HCT116 (cell line): Measurements from ENCODE around the gene HRH4. TPM values are rescaled to one million over a fixed set of nuclear protein-coding genes. Genes with fewer than 3 reads are reported as not detected.

ENCODE experiments used
- ATAC-seq: fragments of 200-7000 bp; cut with Tn5 transposase; 2 replicates; pipeline ENCODE4 v1.9.1; 2020; ENCODE audit warnings: mild to moderate bottlenecking, moderate library complexity
- BruUV-seq: library from RNA; stranded (reverse); fragments of 400-500 nt; replicated peaks from 2 replicates; lab custom pipeline; 2021; lab: Mats Ljungman, UMichigan
- CTCF ChIA-PET: fragments of 300-600 bp; sonication (Branson Sonifier 250); formaldehyde crosslinking; loops from one replicate; lab custom pipeline; 2021; ENCODE audit warnings: antibody characterized with exemption; lab: Charles Lee
- POLR2A ChIA-PET: fragments of 300-600, 350-600 bp; sonication (Branson Sonifier 250); formaldehyde crosslinking; loops from one replicate; lab custom pipeline; 2021; ENCODE audit warnings: antibody characterized with exemption; lab: Charles Lee
- RAD21 ChIA-PET, 2 experiments: fragments of 300-600 bp; sonication (Branson Sonifier 250); formaldehyde crosslinking; loops; one replicate each; lab custom pipeline; 2023; ENCODE audit warnings: low total read pairs in 2 of 2; ENCODE audit not compliant: uncharacterized antibody in 2 of 2, unreplicated experiment in 2 of 2, low non-redundant PET in 1 of 2; lab: Charles Lee
- DNase-seq: peaks from one replicate; pipeline ENCODE4 v3.0.0-alpha.2; 2010; ENCODE audit warnings: low read depth, low spot score
- H2AFZ ChIP-seq: fragments of 200-600 bp; shearing (Covaris generic), sonication (generic); 2 replicates; pipeline ENCODE4 v1.6.1; 2017; ENCODE audit warnings: low read depth, mixed run types, mixed read lengths, antibody characterized with exemption, low read length; ENCODE audit not compliant: poor library complexity, severe bottlenecking
- H3K27ac ChIP-seq: 2 replicates; pipeline ENCODE4 v1.5.1; 2012; ENCODE audit warnings: low read depth, low read length
- H3K27me3 ChIP-seq: fragments of 200-600 bp; sonication (generic); 2 replicates; pipeline ENCODE4 v1.6.1; 2016; ENCODE audit warnings: mixed run types, low read length, mixed read lengths; ENCODE audit not compliant: insufficient read depth
- H3K36me3 ChIP-seq, 2 experiments: fragments of 200-500 bp in 1 of 2; fragments of 200-600 bp in 1 of 2; sonication (Bioruptor generic) in 1 of 2; sonication (generic) in 1 of 2; 2 replicates each; pipeline versions ENCODE4 v1.5.1 to v1.6.1; 2014 to 2016; ENCODE audit warnings: low read length in 2 of 2, inconsistent platforms in 1 of 2, mixed read lengths in 1 of 2, mixed run types in 1 of 2; ENCODE audit not compliant: insufficient read depth in 2 of 2, control insufficient read depth in 1 of 2
- H3K4me1 ChIP-seq, 2 experiments: fragments of 200-600 bp in 1 of 2; sonication (generic) in 1 of 2; 2 replicates each; pipeline versions ENCODE4 v1.5.1 to v1.6.1; 2012 to 2017; ENCODE audit warnings: low read length in 2 of 2, inconsistent platforms in 1 of 2, mild to moderate bottlenecking in 1 of 2, mixed read lengths in 1 of 2, mixed run types in 1 of 2, moderate library complexity in 1 of 2; ENCODE audit not compliant: insufficient read depth in 2 of 2, control insufficient read depth in 1 of 2
- H3K4me2 ChIP-seq: fragments of 200-600 bp; sonication (generic); 2 replicates; pipeline ENCODE4 v1.6.1; 2017; ENCODE audit warnings: mixed run types, low read length, mixed read lengths
- H3K4me3 ChIP-seq, 2 experiments: fragments of 200-600 bp in 1 of 2; sonication (generic) in 1 of 2; replicated peaks in 1 of 2; 2 replicates each; pipeline ENCODE4 v1.5.1; 2011 to 2016; ENCODE audit warnings: low read length in 2 of 2, control low read depth in 1 of 2, low read depth in 1 of 2, mild to moderate bottlenecking in 1 of 2, mixed read lengths in 1 of 2, mixed run types in 1 of 2
- H3K79me2 ChIP-seq: fragments of 200-600 bp; sonication (generic); 2 replicates; pipeline ENCODE4 v1.6.1; 2017; ENCODE audit warnings: mild to moderate bottlenecking, mixed run types, low read length, moderate library complexity, mixed read lengths; ENCODE audit not compliant: insufficient read depth
- H3K9ac ChIP-seq: fragments of 200-600 bp; sonication (generic); 2 replicates; pipeline ENCODE4 v1.6.1; 2016; ENCODE audit warnings: low read length, mixed read lengths
- H3K9me2 ChIP-seq: fragments of 200-600 bp; sonication (generic), shearing (Covaris generic); 2 replicates; pipeline ENCODE4 v1.6.1; 2017; ENCODE audit warnings: mixed run types, mild to moderate bottlenecking, moderate library complexity; ENCODE audit not compliant: insufficient read depth
- H3K9me3 ChIP-seq, 2 experiments: fragments of 200-500 bp in 1 of 2; fragments of 200-600 bp in 1 of 2; sonication (Bioruptor generic) in 1 of 2; sonication (generic) in 1 of 2; 2 replicates each; pipeline ENCODE4 v1.6.1; 2014 to 2017; ENCODE audit warnings: low read length in 2 of 2, mixed read lengths in 2 of 2, inconsistent platforms in 1 of 2, low read depth in 1 of 2, mild to moderate bottlenecking in 1 of 2, mixed run types in 1 of 2, moderate library complexity in 1 of 2; ENCODE audit not compliant: control insufficient read depth in 1 of 2, insufficient read depth in 1 of 2
- H4K20me1 ChIP-seq: fragments of 200-600 bp; sonication (generic), shearing (Covaris generic); 2 replicates; pipeline ENCODE4 v1.6.1; 2017; ENCODE audit warnings: mixed run types, mild to moderate bottlenecking, moderate library complexity; ENCODE audit not compliant: insufficient read depth
- CBX3 ChIP-seq: IDR thresholded peaks from 2 replicates; pipeline ENCODE4 v1.6.1; 2012; ENCODE audit warnings: low read depth
- EGR1 ChIP-seq: IDR thresholded peaks from 2 replicates; pipeline ENCODE4 v1.6.1; 2012; ENCODE audit warnings: low read depth
- ELF1 ChIP-seq: IDR thresholded peaks from 2 replicates; pipeline ENCODE4 v1.6.1; 2012; ENCODE audit warnings: low read depth, borderline replicate concordance
- EZH2 ChIP-seq: fragments of 200-600 bp; sonication (generic); IDR thresholded peaks from 2 replicates; pipeline ENCODE4 v1.6.1; 2017; ENCODE audit warnings: antibody characterized with exemption, mixed run types
- EZH2phosphoT487 ChIP-seq: fragments of 200-600 bp; IDR thresholded peaks from 2 replicates; pipeline ENCODE4 v1.6.1; 2018; ENCODE audit warnings: antibody characterized with exemption, borderline replicate concordance
- FOSL1 ChIP-seq: IDR thresholded peaks from 2 replicates; pipeline ENCODE4 v1.6.1; 2012; ENCODE audit warnings: low read depth
- JUND ChIP-seq: IDR thresholded peaks from 2 replicates; pipeline ENCODE4 v1.6.1; 2012
- POLR2AphosphoS5 ChIP-seq: IDR thresholded peaks from 2 replicates; pipeline ENCODE4 v1.6.1; 2011; ENCODE audit warnings: mild to moderate bottlenecking, low read depth, low read length, moderate library complexity
- RAD21 ChIP-seq: IDR thresholded peaks from 2 replicates; pipeline ENCODE4 v1.6.1; 2012; ENCODE audit warnings: low read depth, mild to moderate bottlenecking
- REST ChIP-seq: IDR thresholded peaks from 2 replicates; pipeline ENCODE4 v1.6.1; 2012; ENCODE audit warnings: low read depth
- SP1 ChIP-seq: IDR thresholded peaks from 2 replicates; pipeline ENCODE4 v1.6.1; 2012; ENCODE audit warnings: low read depth
- TCF7L2 ChIP-seq: IDR thresholded peaks from 2 replicates; pipeline ENCODE4 v1.7.0; 2011; ENCODE audit warnings: borderline replicate concordance, inconsistent platforms; ENCODE audit not compliant: insufficient read depth, insufficient read length; ENCODE audit errors: extremely low read depth
- YY1 ChIP-seq: IDR thresholded peaks from 2 replicates; pipeline ENCODE4 v1.6.1; 2011; ENCODE audit warnings: low read length, low read depth, moderate library complexity, mild to moderate bottlenecking; ENCODE audit not compliant: insufficient replicate concordance; ENCODE audit errors: extremely low read depth
- ZBTB33 ChIP-seq: IDR thresholded peaks from 2 replicates; pipeline ENCODE4 v1.6.1; 2011; ENCODE audit warnings: mild to moderate bottlenecking, low read length, moderate library complexity; ENCODE audit not compliant: insufficient replicate concordance; ENCODE audit errors: extremely low read depth
- ZFX ChIP-seq: fragments of 450-650 bp; IDR thresholded peaks from 2 replicates; pipeline ENCODE4 v1.6.1; 2017
- ZNF274 ChIP-seq: fragments of 200-500 bp; sonication (Bioruptor generic); IDR thresholded peaks from 2 replicates; pipeline ENCODE4 v1.6.1; 2014; ENCODE audit warnings: mild to moderate bottlenecking, low read depth, low read length, inconsistent platforms
- intact Hi-C: fragments of 100-400 bp; cut with micrococcal nuclease; formaldehyde crosslinking; loops from 2 replicates; pipeline ENCODE4 v1.10.0; 2022
- total RNA-seq: library from RNA; stranded (reverse); gene quantifications from one replicate; pipeline ENCODE4 v1.2.1, GENCODE V29; 2021; ENCODE audit not compliant: unreplicated experiment

Gene HRH4
- total RNA-seq, 1 experiment from 2014 or later = not detected

GRCh38 chr18:24417480-24417879, 43.0 kb upstream of the HRH4 start:
- ChIA-PET CTCF (interaction anchor here (1.2 kb wide), 1 partner anchor 58 kb away, joined by 3 read pairs; no protein-coding TSS in a partner anchor), POLR2A (interaction anchor here (1.8 kb wide), 1 partner anchor 9 kb away, joined by 5 read pairs; the partner anchor contains the start of gene IMPACT), RAD21 (no interaction called here)
- no peaks in the 10 kb centered on the region for H4K20me1 ChIP-seq
- no peak overlapping the region for H3K4me2 ChIP-seq
- no peak for DNase-seq
- TF ChIP-seq JUND (no peak), CBX3 (no peak), TCF7L2 (no peak)
- H3K4me1 ChIP-seq = no peaks in the 10 kb centered on the region
- no peaks in the 10 kb centered on the region for H3K9me3 ChIP-seq
- H3K79me2 ChIP-seq = no peaks in the 10 kb centered on the region
- H3K27ac ChIP-seq = no peak overlapping the region
- no peaks in the 10 kb centered on the region for H3K36me3 ChIP-seq
- no peaks in the 10 kb centered on the region for H3K9me2 ChIP-seq
- no peak for ATAC-seq
- H2AFZ ChIP-seq = no peak overlapping the region
- no TSS peak for BruUV-seq
- no peaks in the 10 kb centered on the region for H3K27me3 ChIP-seq
- no peak overlapping the region for H3K4me3 ChIP-seq
- H3K9ac ChIP-seq = no peak overlapping the region
- intact Hi-C loops = no loop called here

GRCh38 chr18:24420551-24420950, 39.9 kb upstream of the HRH4 start:
- Histone ChIP-seq H3K4me1 (peaks cover 0 to 3% of the 10 kb centered on the region in 2 experiments; a peak in 1 of 4 replicates), H3K27me3 (no peaks in the 10 kb centered on the region), H3K4me3 (no peak overlapping the region), H3K79me2 (no peaks in the 10 kb centered on the region), H3K36me3 (no peaks in the 10 kb centered on the region), H3K4me2 (no peak overlapping the region)
- DNase-seq = no peak
- intact Hi-C loops = loop anchor here (10.0 kb wide), 1 partner anchor 66 kb away; no protein-coding TSS in a partner anchor
- POLR2A ChIA-PET = interaction anchor here (1.0 kb wide), 1 partner anchor 8 kb away, joined by 3 read pairs; no protein-coding TSS in a partner anchor
- TF ChIP-seq JUND (no peak), REST (no peak), SP1 (no peak), YY1 (no peak), RAD21 (no peak), TCF7L2 (no peak), EGR1 (no peak), POLR2AphosphoS5 (no peak), ZFX (no peak), ZBTB33 (no peak), EZH2phosphoT487 (no peak), ZNF274 (no peak), ELF1 (no peak), EZH2 (no peak), FOSL1 (no peak)
- TF ChIP-seq, all 23 proteins: peak for 0
- no peak overlapping the region for H3K9ac ChIP-seq
- no peak overlapping the region for H2AFZ ChIP-seq
- CTCF ChIA-PET = no interaction called here
- H3K27ac ChIP-seq = no peak overlapping the region
- BruUV-seq = no TSS peak
- H4K20me1 ChIP-seq = no peaks in the 10 kb centered on the region
- no peaks in the 10 kb centered on the region for H3K9me3 ChIP-seq
- RAD21 ChIA-PET = no interaction called here
- no peak for ATAC-seq
- no peaks in the 10 kb centered on the region for H3K9me2 ChIP-seq
